LNCaP clone FGC (cell line): Measurements from ENCODE around the gene UBTFL1.
A peak's percentile ranks its signal among the peaks of the same experiment; 100 is the strongest.

ENCODE experiments used
- DNase-seq: peaks from one replicate; pipeline ENCODE4 v3.0.0-alpha.2; 2011; ENCODE audit warnings: low read depth
- H3K4me3 ChIP-seq: 2 replicates; pipeline ENCODE4 v1.5.1; 2011; ENCODE audit warnings: mild to moderate bottlenecking, low read depth, low read length, control low read depth
- CTCF ChIP-seq: IDR thresholded peaks from 2 replicates; pipeline ENCODE4 v1.5.1; 2012; ENCODE audit warnings: mild to moderate bottlenecking; ENCODE audit not compliant: control insufficient read depth, insufficient read depth; ENCODE audit errors: extremely low read depth

The UBTFL1 gene

GRCh38 chr11:90124371-90124770 lies 38.6 kb downstream of the UBTFL1 start:
- H3K4me3 ChIP-seq, result no peak overlapping the region
- DNase-seq, result no peak
- TF ChIP-seq CTCF, result no peak

GRCh38 chr11:90124946-90125345 lies 39.2 kb downstream of the UBTFL1 start:
- no peak for TF ChIP-seq CTCF
- H3K4me3 ChIP-seq, result no peak overlapping the region
- no peak for DNase-seq

GRCh38 chr11:90133560-90134477 lies 48.1 kb downstream of the UBTFL1 start:
- DNase-seq, result no peak
- H3K4me3 ChIP-seq, result peak overlapping the region; percentile 51
- no peak for TF ChIP-seq CTCF

DNA sequence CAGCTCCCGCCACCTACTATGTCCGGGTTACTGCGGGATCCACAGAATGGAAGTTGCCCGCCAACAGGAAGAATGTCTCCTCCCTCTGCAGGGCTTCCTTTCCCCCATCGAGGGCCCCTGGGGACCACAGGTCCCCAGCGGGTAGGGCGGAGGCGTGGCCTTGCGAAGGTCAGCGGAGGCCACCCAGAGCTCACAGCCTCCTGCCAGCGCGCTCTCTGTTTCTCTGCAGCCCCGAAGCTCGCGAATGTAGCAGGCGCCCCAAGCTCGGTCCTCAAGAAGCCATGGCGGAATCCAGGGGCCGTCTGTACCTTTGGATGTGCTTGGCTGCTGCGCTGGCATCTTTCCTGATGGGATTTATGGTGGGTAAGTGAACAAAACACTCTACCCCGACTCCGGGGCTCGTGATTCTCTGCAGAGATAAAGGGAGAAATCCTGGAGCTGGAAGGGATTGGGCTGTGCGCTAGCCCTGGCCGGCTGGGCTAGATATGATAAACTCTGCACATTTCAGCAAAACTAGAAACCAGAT lies 48.8 kb downstream of the UBTFL1 start, which contains the start of gene NAALAD2:
TSS of gene NAALAD2 (plus strand) at position 186 of the 526 bp plus-strand sequence. CDS start at position 282, 96 bp downstream.
- DNase-seq, result no peak
- peak within 1 kb of the TSS; percentile 51 for H3K4me3 ChIP-seq
- no peak for TF ChIP-seq CTCF

- no peak for DNase-seq
- TF ChIP-seq CTCF, result no peak
- peak overlapping the region; percentile 51 for H3K4me3 ChIP-seq
Observed at GRCh38 chr11:90135016-90135415, 49.3 kb downstream of the UBTFL1 start.
